HG02610 (cell line): ENCODE results near the gene CACNA2D4.

Experiments
- ATAC-seq: cut with Tn5 transposase; IDR thresholded peaks from one replicate; pipeline ENCODE4 v1.9.1; 2021; ENCODE audit warnings: mild to moderate bottlenecking, moderate library complexity; ENCODE audit not compliant: unreplicated experiment

The CACNA2D4 gene

GRCh38 chr12:1793426-1794210, 124.8 kb downstream of the CACNA2D4 start:
- ATAC-seq = no peak

- no peak for ATAC-seq
Observed at GRCh38 chr12:1792406-1792805, 126.0 kb downstream of the CACNA2D4 start.

GRCh38 chr12:1791104-1791841, 127.2 kb downstream of the CACNA2D4 start:
- ATAC-seq = no peak

GRCh38 chr12:1790444-1790843, 128.0 kb downstream of the CACNA2D4 start:
- ATAC-seq = no peak

- no peak for ATAC-seq
Observed at GRCh38 chr12:1787714-1788113, 130.7 kb downstream of the CACNA2D4 start.

- no peak for ATAC-seq
Observed at GRCh38 chr12:1782215-1782614, 136.2 kb downstream of the CACNA2D4 start.

GRCh38 chr12:1781772-1782171, 136.7 kb downstream of the CACNA2D4 start:
- ATAC-seq = no peak

- ATAC-seq = no peak
Observed at GRCh38 chr12:1779783-1780182, 138.7 kb downstream of the CACNA2D4 start.

GRCh38 chr12:1778911-1779310, 139.5 kb downstream of the CACNA2D4 start:
- ATAC-seq = no peak

- ATAC-seq = no peak
Observed at GRCh38 chr12:1777798-1778197, 140.7 kb downstream of the CACNA2D4 start.

- no peak for ATAC-seq
Observed at GRCh38 chr12:1776170-1776921, 142.1 kb downstream of the CACNA2D4 start.

- ATAC-seq = no peak
Observed at GRCh38 chr12:1773937-1774655, 144.4 kb downstream of the CACNA2D4 start.

GRCh38 chr12:1769809-1770494, 148.5 kb downstream of the CACNA2D4 start:
- no peak for ATAC-seq

GRCh38 chr12:1768615-1769014, 149.8 kb downstream of the CACNA2D4 start:
- ATAC-seq = no peak

- no peak for ATAC-seq
Observed at GRCh38 chr12:1767407-1768090, 150.9 kb downstream of the CACNA2D4 start.

- no peak for ATAC-seq
Observed at GRCh38 chr12:1766110-1766509, 152.3 kb downstream of the CACNA2D4 start.

- ATAC-seq = no peak
Observed at GRCh38 chr12:1763153-1763552, 155.3 kb downstream of the CACNA2D4 start.

- ATAC-seq = no peak
Observed at GRCh38 chr12:1761857-1762256, 156.6 kb downstream of the CACNA2D4 start.

- no peak for ATAC-seq
Observed at GRCh38 chr12:1760566-1761382, 157.7 kb downstream of the CACNA2D4 start.
